ENCODE measurements around the gene EPHA4.
A peak's percentile ranks its signal among the peaks of the same experiment; 100 is the strongest.

EPHA4 gene

GRCh38 chr2:221429741-221430491 is 142.2 kb downstream of the EPHA4 start:
- intact Hi-C loops (cut with DNase I), result no loop called here
- DNase-seq, result no peak

GRCh38 chr2:221428896-221429295 is 143.2 kb downstream of the EPHA4 start:
- no peak for DNase-seq
- intact Hi-C loops (cut with DNase I), result no loop called here

GRCh38 chr2:221426929-221427328 is 145.2 kb downstream of the EPHA4 start:
- peak in 20 of 42 donors; percentile 6 to 67 (median 30) for DNase-seq
- intact Hi-C loops (cut with DNase I), result no loop called here

- intact Hi-C loops (cut with DNase I), result no loop called here
- DNase-seq, result no peak
Observed at GRCh38 chr2:221425891-221426290, 146.2 kb downstream of the EPHA4 start.

GRCh38 chr2:221425353-221425752 is 146.8 kb downstream of the EPHA4 start:
- no peak for DNase-seq
- intact Hi-C loops (cut with DNase I), result no loop called here

- DNase-seq, result no peak
- intact Hi-C loops (cut with DNase I), result no loop called here
Observed at GRCh38 chr2:221423210-221423804, 148.8 kb downstream of the EPHA4 start.

- no peak for DNase-seq
Observed at GRCh38 chr2:221422516-221423209, 149.4 kb downstream of the EPHA4 start.

GRCh38 chr2:221420245-221420644 is 151.9 kb downstream of the EPHA4 start:
- intact Hi-C loops (cut with DNase I), result no loop called here
- DNase-seq, result no peak

More at GRCh38 chr2:221422516-221423209, 149.4 kb downstream of the EPHA4 start:
- intact Hi-C loops (cut with DNase I), result no loop called here

GRCh38 chr2:221415789-221416188 is 156.3 kb downstream of the EPHA4 start:
- DNase-seq, result no peak
- intact Hi-C loops (cut with DNase I), result no loop called here

- no peak for DNase-seq
- intact Hi-C loops (cut with DNase I), result no loop called here
Observed at GRCh38 chr2:221412978-221413377, 159.1 kb downstream of the EPHA4 start.

- intact Hi-C loops (cut with DNase I), result no loop called here
- no peak for DNase-seq
Observed at GRCh38 chr2:221410487-221410886, 161.6 kb downstream of the EPHA4 start.

GRCh38 chr2:221407765-221408164 is 164.3 kb downstream of the EPHA4 start:
- DNase-seq, result no peak
- intact Hi-C loops (cut with DNase I), result no loop called here

GRCh38 chr2:221405521-221405920 is 166.6 kb downstream of the EPHA4 start:
- intact Hi-C loops (cut with DNase I), result no loop called here
- no peak for DNase-seq

GRCh38 chr2:221402072-221402471 is 170.0 kb downstream of the EPHA4 start:
- intact Hi-C loops (cut with DNase I), result no loop called here
- no peak for DNase-seq

- no peak for DNase-seq
- intact Hi-C loops (cut with DNase I), result no loop called here
Observed at GRCh38 chr2:221400411-221400810, 171.7 kb downstream of the EPHA4 start.

- no peak for DNase-seq
- intact Hi-C loops (cut with DNase I), result no loop called here
Observed at GRCh38 chr2:221399183-221399582, 172.9 kb downstream of the EPHA4 start.

- intact Hi-C loops (cut with DNase I), result no loop called here
- DNase-seq, result no peak
Observed at GRCh38 chr2:221397187-221397586, 174.9 kb downstream of the EPHA4 start.

- DNase-seq, result no peak
- intact Hi-C loops (cut with DNase I), result no loop called here
Observed at GRCh38 chr2:221392228-221392881, 179.7 kb downstream of the EPHA4 start.

GRCh38 chr2:221390878-221391277 is 181.2 kb downstream of the EPHA4 start:
- no peak for DNase-seq
- intact Hi-C loops (cut with DNase I), result no loop called here

GRCh38 chr2:221389904-221390303 is 182.2 kb downstream of the EPHA4 start:
- DNase-seq, result no peak
- intact Hi-C loops (cut with DNase I), result no loop called here
